Hypothalamus (tissue), 51 donors: Measurements from ENCODE around the gene TVP23C.

Experiments used
- DNase-seq, 51 donors: peaks; one replicate each; lab custom pipeline; 2025; lab: John Stamatoyannopoulos, UW

Gene TVP23C

DNA sequence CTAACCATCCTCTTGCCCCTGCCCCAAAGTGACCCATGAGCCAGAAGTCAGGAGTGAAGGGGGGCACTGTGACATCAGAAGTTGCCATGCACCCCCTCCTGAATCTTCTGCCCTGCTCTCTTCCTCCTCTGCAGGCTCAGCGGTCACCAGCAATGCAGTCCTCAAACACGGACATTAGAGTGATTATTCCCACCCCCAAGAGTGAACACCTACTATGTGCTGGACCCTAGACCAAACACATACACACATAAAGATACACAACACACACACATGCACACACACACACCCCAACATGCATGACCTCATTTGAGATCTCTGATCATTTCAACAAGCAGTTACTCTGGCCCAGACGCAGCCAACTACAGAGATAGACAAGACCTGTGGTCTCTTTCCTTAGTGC, 95.7 kb downstream of the TVP23C start, which contains the start of gene CDRT4:
TSS of gene CDRT4 (minus strand) at position 30 of the 400 bp plus-strand sequence. CDS start 27,383 bp downstream, outside the sequence.
- DNase-seq, result no peak

DNA sequence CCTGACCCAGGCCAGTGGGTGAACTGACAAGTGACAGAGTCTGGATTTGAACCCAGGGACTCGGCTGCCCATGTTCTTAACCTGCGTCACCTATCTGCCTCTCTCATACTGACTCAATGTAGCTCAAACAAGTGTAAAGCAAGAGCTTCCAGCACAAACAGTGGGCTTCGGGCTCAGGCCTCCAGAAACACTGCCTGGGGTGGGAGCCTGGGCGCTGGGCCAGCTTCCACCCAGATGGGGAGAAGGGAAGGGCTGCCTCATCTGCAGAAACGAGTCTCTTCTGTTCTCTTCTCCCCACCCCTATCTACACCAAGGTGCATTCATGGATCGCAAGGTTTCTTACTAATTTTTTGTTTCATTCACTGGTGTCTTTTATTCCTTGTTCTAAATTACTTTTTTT, 97.2 kb downstream of the TVP23C start:
- DNase-seq, result no peak

DNA sequence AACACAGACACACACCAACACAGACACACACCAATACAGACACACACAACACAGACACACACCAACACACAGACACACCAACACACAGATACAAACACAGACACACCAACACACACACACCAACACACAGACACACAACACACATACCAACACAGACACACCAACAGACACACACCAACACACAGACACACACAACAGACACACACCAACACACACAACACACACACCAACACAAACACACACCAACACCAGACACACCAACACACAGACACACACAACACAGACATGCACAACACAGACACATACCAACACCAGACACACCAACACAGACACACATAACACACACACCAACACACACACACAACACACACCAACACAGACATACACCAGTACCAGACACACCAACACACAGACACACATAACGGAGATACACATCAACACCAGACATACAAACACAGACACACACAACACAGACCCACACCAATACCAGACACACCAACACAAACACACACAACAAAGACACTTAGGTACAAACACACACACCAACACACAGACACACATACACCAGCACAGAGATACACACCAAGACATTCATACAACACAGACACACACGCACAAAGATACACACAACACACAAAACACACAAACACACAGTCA, 98.1 kb downstream of the TVP23C start:
- DNase-seq, result no peak

DNA sequence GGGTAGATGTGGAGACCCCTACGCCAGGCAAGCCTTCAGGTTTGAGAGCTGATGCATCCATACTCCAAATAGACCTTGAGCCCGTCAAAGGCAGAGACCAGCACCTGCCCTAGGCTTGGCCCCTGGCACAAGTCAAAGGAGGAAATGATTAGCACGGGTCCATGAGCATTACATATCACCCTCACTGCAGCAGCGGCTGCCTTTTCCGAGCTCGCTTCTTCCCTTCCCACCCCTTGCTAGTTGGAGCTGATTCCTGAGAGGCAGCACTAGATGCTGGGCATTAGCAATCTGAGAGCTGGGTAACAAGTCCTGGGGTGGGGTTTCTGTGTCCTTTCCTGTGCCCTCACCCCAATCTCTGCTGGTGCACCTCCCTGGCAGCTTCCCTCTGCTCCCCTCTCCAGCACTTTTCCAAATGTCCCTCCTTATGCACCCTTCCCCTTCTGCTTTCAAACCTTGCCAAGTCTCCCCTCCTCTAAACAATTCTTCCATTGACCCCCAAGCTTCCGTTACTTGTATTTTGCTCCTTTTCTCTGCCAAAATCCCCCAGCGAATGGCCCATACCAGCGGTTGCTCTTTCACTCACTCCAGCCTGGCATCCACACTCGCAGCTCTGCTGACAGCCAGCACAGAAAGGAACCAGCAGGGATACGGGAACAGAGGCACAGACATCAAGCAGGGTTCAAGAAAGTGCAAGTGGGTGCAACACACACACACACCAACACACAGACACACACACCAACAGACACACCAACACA, 98.9 kb downstream of the TVP23C start:
- DNase-seq, result peak in 11 of 51 donors; percentile 6 to 34 (median 14)

DNA sequence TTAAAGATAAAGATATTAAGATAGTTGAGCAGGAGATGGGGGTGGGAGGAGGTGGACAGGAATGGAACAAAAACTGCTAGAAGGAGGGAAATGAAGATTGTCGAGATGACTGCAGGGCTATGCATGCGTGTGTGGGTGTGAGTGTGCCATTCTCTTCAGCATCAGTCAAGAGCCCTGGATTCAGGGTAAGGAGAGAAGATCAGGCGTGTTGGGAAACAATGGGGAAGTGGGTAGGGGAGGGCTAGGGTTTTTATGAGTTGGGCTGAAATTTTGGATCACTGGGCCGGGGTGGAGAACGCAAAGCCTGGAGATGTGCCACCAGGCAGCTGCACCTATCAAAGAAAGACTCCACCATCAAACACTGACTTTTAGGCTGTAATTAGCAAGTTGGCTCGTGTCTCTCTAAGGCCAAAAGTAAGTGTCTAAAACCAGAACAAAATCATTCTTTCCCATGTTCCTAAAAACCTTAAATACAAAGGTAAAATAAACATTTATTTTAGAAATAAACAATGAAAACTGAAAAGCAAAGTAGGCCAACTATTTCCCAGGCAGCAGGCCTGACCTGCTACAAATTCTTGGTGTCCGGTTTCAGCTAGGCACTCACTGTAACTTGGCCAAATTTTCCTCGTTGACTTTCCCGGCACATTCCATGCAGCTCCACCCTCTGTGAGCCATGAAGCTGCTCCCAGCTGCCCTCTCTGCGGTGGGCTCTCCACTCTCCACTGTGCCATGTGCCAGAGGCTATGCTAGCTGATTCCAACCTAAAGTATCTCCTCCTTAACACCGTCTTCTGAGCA, 100.1 kb downstream of the TVP23C start:
- peak in 21 of 51 donors; percentile 4 to 43 (median 24) for DNase-seq

DNA sequence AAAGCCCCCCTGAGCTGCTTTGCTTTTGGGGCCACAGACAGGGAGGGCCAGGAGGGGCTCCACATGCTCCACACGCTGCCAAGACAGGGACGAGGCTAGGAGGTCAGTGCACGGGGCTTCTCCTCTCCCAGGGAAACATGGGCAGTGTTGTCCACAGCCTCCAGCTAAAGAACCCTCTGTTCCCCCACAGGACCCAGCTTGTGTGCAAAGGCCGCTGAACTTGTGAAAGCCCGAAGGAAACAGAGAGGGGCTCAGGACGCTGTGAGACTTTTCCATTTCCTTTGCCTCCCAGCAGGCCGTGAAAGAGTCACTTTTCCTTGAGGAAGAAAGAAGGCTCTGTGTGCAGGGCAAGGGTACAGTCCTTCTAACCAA, 105.6 kb downstream of the TVP23C start:
- DNase-seq, result peak in 25 of 51 donors; percentile 23 to 88 (median 49)

DNA sequence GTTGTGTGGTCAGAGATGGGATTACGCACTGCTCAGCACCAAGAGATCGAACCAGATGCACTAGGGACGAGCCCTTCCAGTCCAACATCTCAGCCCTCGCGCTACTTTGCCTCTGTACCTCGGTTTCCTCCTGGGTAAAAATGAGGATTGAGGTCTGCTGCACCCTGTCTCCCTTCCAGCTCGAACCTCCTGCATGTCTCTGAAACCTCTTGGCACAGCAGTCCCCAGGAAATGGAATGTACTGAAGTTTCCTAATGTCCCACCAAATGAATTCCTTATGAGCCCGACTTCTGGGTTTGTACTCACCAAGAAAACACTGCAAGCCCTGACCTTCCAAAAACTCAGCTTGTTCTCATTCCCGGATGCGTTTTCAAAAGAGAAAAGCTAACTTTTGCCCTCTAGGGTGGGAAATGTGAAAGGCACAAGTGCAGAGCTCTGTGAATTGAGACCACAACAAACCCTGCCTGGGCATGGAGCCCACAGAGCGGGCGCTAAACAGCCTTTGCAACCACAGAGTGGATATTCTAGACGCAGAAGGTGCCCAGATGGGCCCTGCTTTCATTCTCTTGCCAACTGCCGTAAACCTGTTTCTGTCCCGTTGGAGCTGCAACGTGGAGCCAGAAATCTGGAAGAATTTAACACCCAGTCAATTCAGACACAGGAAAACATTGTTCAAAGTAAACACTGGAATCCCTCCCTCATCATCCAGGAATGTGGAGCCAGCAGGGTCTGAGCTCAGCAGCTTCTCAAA, 106.1 kb downstream of the TVP23C start:
- DNase-seq, result peak in 42 of 51 donors; percentile 22 to 88 (median 64)

DNA sequence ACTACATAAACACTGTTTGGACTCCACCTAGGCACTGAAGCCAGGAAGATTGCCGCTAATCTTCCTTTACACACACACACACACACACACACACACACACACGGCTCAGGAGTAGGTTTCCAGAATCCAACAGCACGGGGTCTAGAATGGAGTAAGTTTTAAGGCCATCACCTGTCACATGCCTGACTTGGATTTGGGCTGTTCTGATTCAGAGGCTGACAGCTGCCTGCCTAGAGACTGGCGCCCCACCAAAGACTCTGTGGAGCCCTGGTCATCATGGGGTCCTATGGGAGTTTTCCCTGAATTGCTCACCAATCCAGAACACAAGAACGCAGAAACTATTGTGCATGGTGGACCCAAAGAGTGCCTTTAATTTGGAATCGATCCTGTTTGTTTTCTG, 106.8 kb downstream of the TVP23C start:
- no peak for DNase-seq

DNA sequence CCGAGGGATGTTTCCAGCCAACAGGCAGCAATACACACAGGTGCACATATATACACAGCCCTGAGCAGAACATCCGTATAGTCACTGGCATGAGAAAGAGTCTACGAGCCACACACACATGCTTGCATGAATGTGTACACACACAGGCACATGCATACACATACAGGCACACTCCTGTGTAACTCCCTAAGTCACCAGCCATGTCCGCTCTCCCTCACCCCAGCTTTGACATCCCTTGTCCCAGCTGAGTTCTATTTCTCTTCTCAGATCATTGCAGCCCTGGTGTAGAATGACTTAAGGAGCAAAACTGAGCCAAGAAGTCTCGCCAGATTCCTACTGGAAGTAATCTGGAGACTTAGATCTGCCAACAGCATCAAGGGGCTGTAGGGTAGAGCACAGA, 108.9 kb downstream of the TVP23C start:
- DNase-seq, result no peak

DNA sequence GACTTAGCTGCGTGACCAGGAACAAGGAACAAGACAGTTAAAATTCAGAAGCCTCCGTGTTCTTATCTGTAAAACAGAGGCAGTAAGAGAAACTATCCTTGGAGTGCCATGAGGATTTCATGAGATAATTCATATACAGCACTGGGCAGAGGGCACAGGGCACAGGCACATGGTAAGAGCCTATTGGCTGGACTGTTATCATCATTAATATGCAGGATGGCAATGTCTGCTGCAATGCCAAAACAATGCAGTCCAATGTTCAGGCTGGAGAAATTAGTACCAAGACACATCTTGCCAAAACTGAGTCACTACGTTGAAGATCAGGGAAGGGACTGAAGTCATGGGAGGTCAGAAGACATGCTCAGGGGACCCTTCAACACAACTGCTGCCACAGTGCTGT, 109.5 kb downstream of the TVP23C start:
- DNase-seq, result peak in 20 of 51 donors; percentile 10 to 72 (median 34)

DNA sequence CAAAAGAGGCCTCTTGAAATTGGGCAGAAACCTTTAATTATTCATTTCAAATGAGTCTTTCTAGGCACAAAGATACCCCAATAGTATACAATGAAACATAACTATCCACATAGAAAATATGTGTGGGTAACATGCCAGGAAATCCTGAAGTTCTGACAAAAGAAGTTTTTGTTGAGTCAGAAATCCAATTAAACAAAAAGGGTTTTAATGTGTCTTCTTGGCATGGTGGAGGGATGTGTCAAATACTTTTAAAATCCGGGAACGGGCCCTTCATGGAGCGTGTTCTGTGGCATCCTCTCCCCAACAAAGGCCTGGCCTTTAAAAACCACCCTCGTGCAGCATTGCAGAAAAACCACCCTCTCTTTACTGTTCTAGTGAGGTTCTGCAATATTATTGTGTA, 110.0 kb downstream of the TVP23C start:
- DNase-seq, result no peak

DNA sequence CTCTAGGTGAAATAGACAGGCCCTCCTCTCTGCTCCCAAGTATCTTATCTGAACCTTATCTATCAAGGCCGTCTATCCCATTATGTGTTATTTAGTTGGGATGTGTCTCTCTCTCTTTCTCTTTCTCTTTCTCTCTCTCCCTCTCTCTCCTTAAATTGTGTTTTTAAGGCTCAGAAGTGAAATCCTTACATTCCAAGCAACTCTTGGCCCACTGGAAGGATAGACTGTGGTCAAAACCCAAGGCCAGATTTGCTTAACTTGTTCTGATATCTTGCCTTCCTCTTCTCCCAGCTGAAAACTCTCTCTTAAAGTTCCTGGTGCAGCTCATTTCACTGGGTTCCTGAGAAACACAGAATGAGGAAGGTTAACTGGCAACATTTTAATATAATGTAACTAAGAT, 110.5 kb downstream of the TVP23C start:
- no peak for DNase-seq
